ENCODE data around the gene HSD11B1L.

HSD11B1L gene

GRCh38 chr19:5673752-5674151, 7.1 kb upstream of the HSD11B1L start:
- DNase-seq (ENCODE audit: low read depth in 1 of 2, low spot score in 1 of 2), result no peak
- no peak overlapping the region for H3K27ac ChIP-seq (replicated peaks)
- TF ChIP-seq CTCF (IDR thresholded peaks at IDR 0.05; ENCODE audit: insufficient read depth, low read length), result no peak
- no peak for TF ChIP-seq POLR2AphosphoS5 (IDR thresholded peaks at IDR 0.05; ENCODE audit: low read depth)
- TF ChIP-seq SPI1 (IDR thresholded peaks at IDR 0.05; ENCODE audit: borderline replicate concordance, low read depth), result no peak
- no peak for TF ChIP-seq REST (IDR thresholded peaks at IDR 0.05; ENCODE audit: insufficient replicate concordance, low read depth)
- no peak for TF ChIP-seq GABPA (IDR thresholded peaks at IDR 0.05; ENCODE audit: low read depth)
- no peaks in the 10 kb centered on the region for H3K27me3 ChIP-seq (ENCODE audit: insufficient read depth, poor library complexity, severe bottlenecking)
- H3K4me3 ChIP-seq (replicated peaks; ENCODE audit: insufficient read depth, low read length), result no peak overlapping the region

- no peaks in the 10 kb centered on the region for H3K27me3 ChIP-seq (ENCODE audit: insufficient read depth, poor library complexity, severe bottlenecking)
- no peak for TF ChIP-seq GABPA (IDR thresholded peaks at IDR 0.05; ENCODE audit: low read depth)
- no peak for TF ChIP-seq REST (IDR thresholded peaks at IDR 0.05; ENCODE audit: insufficient replicate concordance, low read depth)
- TF ChIP-seq CTCF (IDR thresholded peaks at IDR 0.05; ENCODE audit: insufficient read depth, low read length), result no peak
- TF ChIP-seq SPI1 (IDR thresholded peaks at IDR 0.05; ENCODE audit: borderline replicate concordance, low read depth), result no peak
- no peak; the same call in 1 of the 2 replicates for TF ChIP-seq POLR2AphosphoS5 (IDR thresholded peaks at IDR 0.05; ENCODE audit: low read depth)
- no peak overlapping the region for H3K4me3 ChIP-seq (replicated peaks; ENCODE audit: insufficient read depth, low read length)
- no peak for DNase-seq (ENCODE audit: low read depth in 1 of 2, low spot score in 1 of 2)
- no peak overlapping the region for H3K27ac ChIP-seq (replicated peaks)
Measured at GRCh38 chr19:5674714-5675113, 6.1 kb upstream of the HSD11B1L start.

- Histone ChIP-seq H3K27me3 (ENCODE audit: insufficient read depth, poor library complexity, severe bottlenecking) (no peaks in the 10 kb centered on the region), H3K4me3 (replicated peaks; ENCODE audit: insufficient read depth, low read length) (no peak overlapping the region), H3K27ac (replicated peaks) (no peak overlapping the region)
- DNase-seq (ENCODE audit: low read depth in 1 of 2, low spot score in 1 of 2), result no peak
- TF ChIP-seq REST (IDR thresholded peaks at IDR 0.05; ENCODE audit: insufficient replicate concordance, low read depth), result no peak
- no peak for TF ChIP-seq GABPA (IDR thresholded peaks at IDR 0.05; ENCODE audit: low read depth)
- TF ChIP-seq POLR2AphosphoS5 (IDR thresholded peaks at IDR 0.05; ENCODE audit: low read depth), result no peak
- TF ChIP-seq SPI1 (IDR thresholded peaks at IDR 0.05; ENCODE audit: borderline replicate concordance, low read depth), result no peak
- TF ChIP-seq CTCF (IDR thresholded peaks at IDR 0.05; ENCODE audit: insufficient read depth, low read length), result no peak
Measured at GRCh38 chr19:5676105-5676771, 4.6 kb upstream of the HSD11B1L start.

All from HL-60 (cell line).